Activated T-cell treated with anti-CD3 and anti-CD28 coated beads for 4 hours (primary cell): ENCODE data around the gene STEAP1B.
"Not testable (repeated sequence)": the region's sequence is repeated elsewhere in the genome, so short reads cannot be mapped to it uniquely, and the experiment has no call there.

ENCODE experiments used
- DNase-seq: peaks from one replicate; pipeline ENCODE4 v3.0.0-alpha.2; 2020

STEAP1B gene

DNA sequence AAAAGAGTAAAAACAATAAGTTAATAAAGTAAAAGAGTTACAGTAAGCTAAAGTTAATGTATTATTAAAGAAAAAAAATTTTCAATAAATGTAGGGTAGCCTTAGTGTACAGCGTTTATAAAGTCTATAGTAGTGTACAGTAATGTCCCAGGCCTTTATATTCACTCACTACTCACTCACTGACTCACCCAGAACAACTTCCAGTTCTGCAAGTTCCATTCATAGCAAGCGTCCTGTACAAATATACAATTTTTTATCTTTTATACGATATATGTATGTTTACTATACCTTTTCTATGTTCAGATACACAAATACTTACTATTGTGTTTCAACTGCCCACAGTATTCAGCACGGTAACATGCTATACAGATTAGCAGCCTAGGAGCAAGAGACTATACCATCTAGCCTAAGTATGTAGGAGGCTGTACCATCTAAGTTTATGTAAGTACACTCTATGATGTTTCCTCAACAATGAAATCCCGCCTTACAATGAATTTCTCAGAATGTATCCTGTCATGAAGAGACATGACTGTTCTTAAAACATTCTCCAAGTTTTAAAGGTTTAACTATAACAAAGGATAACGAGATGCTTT lies 3.6 kb downstream of the STEAP1B start:
- DNase-seq: not testable (repeated sequence)

DNA sequence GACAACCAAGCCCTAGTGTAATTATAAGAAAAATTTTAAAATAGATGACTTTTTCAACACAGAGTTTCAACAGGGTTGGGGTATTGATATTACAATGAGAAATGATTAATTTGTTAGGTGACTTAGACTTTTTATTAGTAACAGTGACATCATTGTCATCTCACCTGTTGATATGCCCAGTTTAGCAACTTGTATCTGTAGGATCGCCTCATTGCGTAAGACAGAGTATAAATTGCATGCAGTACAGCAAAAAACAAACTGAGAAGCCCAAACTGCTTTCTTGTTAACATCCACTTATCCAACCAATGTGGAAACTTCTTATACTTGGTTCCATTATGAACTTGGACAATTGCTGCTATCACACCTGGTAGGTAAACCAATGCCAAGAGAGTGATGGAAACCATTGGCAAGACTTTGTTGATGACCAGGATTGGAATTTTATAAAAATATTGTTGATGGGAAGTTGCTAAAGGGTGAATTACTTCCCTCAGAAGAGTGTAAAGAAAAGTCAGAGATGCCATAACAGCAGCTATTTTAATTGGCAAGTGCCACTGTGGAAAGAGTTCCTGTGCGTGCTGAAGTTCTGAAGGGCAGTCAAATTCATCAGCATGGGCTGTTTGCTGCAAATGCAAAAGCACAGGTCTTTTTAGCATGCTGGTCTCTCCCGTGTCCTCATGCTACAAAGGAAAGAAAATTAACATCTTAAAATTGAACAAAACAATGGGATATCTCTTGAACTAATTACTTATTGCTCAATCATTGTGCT lies 6.6 kb downstream of the STEAP1B start:
- not testable (repeated sequence) for DNase-seq

DNA sequence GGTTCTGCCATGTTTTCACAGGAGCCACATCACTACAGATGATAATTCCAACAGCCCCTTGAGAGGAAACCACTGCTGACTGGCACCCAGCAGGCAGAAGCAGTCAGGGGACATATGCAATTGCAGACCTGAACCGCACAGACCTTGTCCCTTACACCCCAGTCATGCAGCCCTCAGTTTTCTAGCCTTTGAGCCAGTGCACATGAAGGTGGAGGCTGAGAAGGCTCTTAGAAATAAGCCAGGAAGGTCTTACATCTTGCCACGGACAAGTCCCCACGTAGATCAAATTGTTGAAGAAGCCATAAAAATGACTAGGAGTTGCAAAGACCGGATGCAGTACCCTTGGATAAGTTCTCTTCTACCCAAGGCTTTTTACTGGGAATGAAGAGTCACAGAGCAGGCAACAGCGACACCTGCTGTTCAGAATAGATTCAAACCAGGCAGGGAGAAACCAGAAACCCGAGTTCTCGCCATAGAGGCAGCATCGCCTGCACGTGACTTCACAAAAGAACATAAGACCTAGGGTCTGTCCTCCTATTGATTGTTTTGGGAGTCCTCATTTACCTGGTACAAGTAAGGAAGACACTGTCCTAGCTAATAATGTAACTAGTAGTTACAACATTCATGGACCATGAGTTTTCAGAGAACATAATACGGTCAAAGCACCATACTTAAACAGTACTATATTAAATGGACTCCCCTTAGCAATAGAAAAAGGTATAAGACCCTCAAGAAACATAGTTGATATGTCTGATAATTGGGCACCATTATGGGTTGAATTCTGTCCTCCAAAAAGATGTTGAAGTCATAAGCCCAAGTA lies 11.1 kb downstream of the STEAP1B start:
- peak; percentile 33 for DNase-seq

DNA sequence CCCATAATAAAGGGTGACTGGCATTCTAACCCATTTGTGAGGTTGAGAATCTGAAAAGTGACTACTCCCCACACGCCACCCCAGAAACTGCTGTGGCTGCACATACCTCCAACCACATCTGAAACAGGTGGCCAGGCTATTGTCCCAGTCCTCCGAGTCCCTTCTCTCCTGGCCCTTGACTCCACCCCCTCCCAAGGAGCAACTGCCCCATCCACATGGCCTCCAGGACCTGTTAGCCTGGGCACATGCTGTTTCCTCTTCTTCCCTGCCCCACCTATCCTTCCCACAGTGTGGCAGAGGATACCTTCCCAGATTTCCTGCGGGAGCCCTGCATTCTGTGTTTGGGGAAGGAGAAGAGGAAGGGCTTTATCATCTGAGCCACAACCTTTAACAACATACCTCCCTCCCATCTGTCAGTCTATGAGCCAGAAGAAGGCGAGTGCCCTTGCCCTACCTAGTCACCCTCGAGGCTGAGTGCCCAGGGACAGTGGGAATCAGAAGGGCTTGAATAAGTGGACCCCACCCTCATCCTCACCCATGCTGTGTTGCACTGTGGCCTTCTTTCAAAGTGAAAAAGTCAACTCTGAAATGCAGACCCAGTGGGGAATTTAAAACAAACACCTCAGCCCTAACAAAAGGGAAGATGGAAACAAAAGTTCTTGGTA lies 11.9 kb downstream of the STEAP1B start:
- no peak for DNase-seq

DNA sequence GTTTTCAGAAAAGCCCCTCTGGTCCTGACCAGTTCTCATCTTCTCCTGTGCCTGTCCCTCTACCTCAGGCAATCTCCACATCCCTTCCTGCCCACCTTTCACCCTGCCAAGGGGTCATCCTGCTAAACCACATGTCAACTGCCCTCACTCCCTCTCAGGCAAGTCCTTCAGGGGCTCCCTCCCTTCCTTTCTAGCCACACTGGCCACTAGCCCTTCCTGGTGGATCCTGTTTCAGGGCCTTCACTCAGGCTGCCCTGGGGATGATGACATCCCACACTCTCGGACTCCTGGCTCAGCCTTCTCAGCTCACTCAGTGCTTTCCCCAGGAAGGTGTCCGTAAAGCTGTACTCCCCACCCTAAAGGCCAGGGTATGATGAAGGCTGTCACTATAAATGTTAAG lies 13.4 kb downstream of the STEAP1B start:
- DNase-seq: no peak

DNA sequence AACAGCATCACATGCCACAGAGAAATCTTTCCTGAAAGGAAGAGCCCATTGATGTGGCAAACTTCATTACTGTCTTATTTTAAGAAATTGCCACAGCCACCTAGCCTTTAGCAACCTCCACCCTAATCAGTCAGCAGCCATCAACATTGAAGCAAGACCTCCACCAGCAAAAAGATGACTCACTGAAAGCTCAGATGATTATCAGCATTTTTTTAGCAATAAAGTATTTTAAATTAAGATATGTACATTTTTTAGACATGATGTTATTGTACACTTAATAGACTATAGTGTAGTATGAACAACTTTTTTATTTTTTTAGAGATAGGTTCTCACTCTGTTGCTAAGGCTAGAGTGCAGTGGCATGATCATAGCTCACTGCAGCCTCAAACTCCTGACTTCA lies 14.8 kb downstream of the STEAP1B start:
- DNase-seq: no peak

DNA sequence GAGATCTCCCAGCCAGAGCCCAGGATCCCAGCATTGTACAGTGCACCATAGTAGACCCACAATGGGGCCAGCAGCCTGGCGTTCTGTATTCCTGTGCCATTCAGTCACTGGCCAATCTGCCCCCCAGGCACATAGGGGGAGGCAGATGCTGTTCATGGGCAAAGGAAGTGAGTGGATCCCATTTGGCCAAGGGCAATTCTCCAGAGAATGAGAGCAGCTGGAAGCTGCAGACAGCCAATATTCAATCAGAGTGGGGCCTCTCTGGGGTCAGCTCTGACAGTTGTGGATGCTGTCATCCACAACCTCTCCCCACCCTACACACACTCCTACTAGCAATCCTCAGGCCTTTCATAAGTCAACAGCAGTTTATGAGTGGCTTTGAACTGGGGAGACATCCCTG lies 17.5 kb downstream of the STEAP1B start:
- no peak for DNase-seq

DNA sequence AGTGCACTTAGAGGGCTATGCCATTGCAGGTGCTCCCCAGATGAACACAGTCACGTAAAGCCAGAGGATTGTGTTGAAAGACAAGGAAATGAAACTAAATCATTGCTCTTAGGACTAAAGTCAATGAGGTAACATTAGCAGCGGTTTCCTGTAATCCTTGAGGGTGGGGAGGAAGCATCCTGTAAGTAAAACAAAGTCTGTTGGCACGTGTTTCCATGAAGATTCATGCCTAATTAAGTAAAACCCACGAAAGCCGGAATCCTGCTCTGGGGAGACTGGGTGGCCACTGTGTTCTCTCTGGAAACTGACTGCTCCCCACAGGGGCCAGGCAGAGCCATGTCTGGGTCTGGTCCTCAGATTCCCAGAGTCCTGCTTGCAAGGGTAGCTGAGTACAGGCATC lies 18.3 kb downstream of the STEAP1B start:
- DNase-seq: no peak

DNA sequence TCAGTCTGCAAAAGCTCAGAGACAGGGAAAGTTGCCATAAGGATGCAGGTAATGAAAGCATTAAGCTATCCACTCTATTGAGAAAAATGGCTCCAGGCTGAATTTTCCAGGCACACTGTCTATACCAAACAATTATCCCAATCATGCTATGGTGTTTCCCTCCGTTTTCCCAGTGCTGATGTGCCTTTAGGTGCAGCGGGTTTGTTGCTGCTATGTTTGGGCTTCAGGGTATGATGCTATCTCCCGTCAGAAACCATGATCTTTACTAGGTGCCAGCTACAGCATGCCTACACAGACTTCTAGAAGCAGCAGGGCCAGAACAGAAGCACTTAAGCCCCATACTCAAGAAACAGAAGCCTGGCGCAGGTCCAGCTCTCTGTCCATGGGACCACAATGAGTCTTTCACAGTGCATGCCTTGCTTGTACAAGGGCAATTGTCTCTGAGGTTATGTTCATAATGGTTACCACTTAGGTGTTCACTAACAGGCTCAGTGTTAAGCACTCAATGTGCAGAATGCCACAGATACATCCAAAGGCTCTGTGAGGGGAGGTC lies 19.4 kb downstream of the STEAP1B start:
- DNase-seq: no peak

DNA sequence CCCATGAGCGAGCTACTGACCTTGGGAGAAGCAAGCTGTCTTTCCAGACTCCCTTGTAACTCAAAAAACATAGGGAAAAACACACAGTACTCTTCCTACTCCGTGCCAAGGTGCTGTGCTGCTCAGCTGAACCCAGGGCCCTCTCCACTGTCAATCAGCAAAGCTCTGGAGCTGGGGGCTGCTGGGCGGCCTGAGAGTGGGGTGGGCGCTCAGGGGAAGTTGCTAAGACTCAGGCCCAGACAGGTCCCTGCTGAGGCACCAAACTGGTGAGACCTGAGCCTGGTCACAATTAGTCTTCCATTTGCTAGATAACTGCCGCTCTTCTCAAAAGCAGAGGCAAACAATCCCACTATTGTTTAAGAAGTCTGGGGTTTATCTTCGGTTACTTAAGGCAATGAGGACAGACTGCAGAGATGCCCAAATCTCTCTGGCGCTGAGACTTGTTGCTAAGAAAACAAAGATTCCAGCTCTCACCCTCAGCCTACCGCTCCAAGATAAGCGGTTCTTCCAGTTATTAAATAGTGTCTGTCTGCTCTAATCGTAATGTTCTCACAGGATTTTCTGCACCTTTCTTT lies 22.0 kb downstream of the STEAP1B start:
- no peak for DNase-seq

DNA sequence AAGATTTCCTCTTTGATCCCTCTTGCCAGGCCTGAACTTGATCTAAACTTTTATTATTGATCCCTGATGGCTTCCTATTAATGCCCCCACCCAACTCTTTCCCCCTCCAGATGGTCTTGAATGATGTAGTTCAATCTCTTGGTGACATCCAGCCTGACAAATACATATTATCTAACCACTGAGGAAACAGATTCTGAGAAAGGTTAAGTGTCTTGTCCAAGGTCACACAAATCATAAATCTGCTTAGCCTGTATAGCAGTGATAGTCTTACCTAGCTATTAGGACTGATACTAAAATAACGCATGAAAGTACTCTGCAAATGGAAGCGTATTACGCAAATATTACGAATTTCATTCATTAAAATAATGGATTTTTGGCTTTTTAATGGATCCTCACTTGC lies 22.7 kb downstream of the STEAP1B start:
- DNase-seq: no peak

DNA sequence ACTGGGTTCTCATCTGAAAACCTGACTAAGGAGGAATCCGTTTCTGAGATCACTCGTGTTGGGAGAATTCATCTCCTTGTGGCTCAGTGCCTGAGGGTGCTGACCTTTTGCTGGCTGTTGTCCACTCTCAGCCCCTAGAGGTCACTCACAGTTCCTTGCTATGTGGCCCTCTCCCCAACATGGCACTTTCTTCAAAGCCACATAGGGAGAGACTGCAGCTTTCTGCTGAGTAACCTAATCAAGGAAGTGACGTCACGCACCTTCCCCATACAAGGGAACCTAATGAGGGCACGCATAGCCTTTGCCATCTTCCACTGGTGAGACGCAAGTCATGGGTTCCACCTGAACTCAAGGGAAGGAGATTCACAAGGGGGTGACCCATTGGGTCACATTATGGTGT lies 23.2 kb downstream of the STEAP1B start:
- no peak for DNase-seq

DNA sequence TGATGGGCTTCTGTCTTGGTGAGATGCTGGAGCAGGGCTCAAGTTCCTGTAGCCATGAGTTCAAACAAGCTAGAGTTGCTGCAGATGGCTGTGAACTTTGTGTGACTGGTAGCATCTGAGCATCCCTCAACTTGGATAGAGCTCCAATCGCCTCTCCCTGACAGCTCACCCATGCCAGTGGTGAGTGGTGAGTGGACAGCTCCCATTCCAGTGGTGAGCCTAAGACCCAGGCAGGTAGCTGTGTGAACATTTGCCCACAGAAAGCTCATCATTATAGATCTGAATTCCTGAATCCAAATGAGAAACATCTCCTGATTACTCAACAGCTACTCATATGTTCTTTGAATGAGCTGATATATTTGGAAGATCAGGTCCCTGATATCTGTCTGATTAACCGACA lies 25.3 kb downstream of the STEAP1B start:
- DNase-seq: no peak

DNA sequence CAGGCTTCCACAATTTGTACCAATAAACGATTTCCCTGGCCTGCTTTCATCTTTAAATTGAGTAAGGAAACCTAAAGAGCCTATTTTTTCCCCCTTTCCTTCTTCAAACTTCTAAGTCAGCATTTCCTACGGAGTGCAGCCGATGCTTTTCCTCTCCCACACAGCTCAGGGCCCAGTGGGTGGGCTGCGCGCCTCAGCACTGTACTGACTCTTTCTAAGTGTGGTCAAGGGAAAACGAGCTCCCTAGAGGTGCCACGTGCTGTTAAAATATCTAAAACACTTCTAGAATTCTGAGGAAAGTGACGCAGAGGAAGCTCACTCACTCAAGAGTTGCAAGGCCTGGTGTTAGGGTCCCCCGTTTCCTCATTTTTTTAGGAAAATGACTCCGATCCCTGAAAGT lies 29.0 kb downstream of the STEAP1B start:
- DNase-seq: no peak

DNA sequence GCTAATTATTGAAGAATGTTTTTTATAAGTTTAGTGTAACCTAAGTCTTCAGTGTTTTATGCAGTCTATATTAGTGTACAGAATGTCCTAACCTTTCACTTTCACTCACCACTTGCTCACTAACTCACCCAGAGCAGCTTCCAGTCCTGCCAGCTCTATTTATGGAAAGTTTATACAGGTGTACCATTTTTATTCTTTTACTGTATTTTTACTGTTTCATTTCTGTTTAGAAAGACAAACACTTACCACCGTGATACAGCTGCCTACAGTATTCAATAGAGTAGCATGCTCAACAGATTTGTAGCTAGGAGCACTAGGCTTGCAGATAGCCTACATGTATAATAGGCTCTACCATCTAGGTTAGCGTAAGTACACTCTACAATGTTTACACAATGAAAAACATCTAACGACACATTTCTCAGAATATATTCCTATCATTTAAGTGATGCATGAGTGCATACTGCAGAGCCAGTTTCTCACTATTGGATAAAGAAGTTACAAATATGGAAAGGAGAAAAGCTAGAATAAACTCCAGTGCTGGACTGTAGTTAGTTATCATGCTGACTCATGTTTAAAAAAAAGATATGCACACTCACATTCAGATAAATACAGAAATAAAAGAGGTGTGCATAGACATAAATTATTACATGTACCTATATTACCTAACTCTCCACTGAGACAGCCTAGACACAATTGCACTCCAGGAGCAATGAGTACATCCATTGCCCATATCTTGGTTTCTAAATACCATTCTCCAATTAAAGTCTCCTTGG lies 30.4 kb downstream of the STEAP1B start:
- no peak for DNase-seq

DNA sequence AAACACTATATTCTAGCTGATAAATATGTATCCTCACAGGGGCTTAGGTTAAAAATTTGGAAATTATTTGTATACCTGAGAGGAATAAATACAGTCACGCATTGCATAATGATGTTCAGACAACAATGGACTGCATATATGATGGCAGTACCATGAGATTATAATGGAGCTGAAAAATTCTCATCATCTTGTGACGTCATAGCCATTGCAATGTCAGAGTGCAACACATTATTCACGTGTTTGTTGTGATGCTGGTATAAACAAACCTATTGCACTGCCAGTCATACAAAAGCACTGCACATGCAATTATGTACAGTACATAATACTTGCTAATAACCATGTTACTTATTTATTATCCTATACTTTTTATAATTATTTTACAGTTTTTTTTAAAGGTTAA lies 31.4 kb downstream of the STEAP1B start:
- no peak for DNase-seq

DNA sequence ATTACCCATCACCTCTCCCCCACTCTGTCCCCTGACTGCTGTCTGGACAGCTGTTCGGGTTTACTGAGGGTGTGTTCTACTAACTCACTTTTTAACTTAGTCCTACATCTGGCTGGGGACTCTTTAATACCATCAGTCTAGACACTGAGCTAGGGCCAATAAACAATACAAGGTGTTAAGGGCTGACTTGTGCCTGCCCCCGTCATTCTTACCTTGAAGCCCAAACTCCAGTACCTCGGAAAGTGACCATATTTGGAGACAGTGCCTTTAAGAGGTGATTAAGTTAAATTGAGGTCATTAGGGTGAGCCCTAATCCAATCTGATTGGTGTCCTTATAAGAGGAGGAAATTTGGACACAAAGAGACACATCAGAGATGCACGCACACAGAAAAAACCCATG lies 35.7 kb downstream of the STEAP1B start:
- no peak for DNase-seq

DNA sequence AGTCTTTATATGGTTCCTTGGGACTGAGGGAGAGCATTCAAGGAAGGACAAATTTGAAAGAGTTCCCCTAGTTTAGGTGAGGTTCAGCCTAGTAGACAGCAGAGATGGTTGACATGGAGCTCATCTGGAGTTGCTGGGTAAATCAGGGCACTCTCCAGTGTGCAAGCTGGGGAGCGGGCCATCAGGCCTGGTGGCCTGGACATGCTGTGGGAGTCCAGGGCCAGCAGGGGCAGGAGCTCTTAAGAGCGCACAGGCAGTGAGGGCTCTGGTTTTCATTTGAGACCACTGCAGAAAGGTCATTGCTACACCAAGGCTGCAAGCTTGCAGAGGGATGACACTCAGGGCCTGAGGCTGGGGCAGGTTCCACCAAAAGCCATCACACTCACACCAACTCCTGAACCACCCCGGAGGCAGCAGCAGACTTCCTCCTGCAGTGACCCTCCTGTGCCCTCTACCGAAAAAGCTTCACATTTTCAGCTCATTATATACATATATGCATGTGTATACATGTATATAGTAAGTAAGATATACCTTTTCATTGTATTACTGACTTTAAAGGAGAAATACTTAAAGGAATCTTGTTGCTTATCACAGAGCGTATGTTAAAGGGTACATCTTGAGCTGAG lies 39.5 kb downstream of the STEAP1B start:
- no peak for DNase-seq

DNA sequence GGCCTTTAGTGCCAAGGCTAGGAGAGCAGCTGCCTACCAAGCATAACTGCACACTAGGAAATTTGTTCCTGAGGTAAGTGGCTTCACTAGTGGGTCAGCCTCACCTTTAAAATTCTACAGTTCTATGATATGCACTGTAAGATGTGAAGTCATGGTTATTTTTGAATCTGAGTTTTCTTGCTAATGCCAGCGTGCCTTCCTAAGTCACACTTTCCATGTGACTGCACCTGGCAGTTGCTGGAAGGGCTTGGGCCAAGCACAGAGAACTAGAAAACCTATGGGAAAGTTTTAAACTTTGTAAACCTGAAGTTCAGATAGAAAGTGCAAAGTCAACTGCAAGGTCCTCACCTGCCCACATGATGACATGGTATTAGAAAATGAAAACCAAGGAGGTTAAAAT lies 42.5 kb downstream of the STEAP1B start:
- no peak for DNase-seq

DNA sequence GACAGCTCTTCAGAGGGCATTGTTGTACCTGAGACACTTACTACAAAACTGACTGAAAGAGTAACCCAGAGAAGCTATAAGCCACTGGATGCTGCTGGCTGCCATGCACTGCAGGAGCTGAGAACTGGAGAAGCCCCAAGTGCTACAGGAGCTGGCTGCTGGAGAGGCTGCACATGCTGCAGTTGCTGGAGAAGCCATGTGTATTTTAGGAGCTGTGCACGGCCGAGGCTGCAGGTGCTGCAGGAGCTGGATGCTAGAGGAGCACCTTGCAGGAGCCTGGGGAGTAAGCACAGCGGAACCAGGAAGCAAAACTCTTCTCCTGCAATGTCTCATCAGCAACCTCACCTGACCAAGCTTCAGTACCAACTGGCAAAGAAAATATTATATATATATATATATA lies 45.5 kb downstream of the STEAP1B start:
- no peak for DNase-seq

DNA sequence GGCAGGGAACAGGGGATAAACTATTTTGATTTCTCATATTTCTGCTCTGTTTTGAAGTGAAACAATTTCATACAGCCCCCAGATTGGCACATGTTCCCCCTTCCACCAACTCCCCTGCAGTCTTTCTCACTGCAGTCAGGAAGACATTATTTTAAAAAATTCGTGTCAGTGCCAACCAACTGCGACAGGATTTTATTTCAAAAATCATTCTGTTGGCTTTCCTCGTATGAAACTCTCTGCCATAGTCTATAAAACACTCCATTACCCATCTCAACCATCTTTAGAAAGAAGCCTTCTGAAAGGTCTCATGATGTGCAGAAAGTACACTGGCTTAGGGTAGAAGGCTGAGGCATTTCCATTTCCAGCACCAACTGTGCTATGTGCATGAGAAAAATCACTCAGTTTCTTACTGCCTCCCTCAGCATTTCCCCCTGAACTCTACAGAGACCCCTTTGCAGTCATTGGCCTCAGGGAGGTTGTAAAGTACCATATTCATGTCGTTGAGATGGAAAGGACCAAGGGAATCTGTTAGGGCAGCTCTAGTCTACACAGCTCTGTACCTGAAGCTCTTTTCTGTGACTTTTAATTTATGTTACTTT lies 46.9 kb downstream of the STEAP1B start:
- DNase-seq: no peak
